Esophagus squamous epithelium (tissue), 4 donors: ENCODE results near the gene DPYSL4.

Experiments used
- CTCF ChIP-seq, 6 experiments: fragments of 450-650 bp in 4 of 6; fragments of 200-600 bp in 2 of 6; sonication (generic) in 2 of 6; IDR thresholded peaks; one replicate each; pipeline ENCODE4 v1.5.1; 2016 to 2019; ENCODE audit warnings: antibody characterized with exemption in 6 of 6, mild to moderate bottlenecking in 4 of 6, moderate library complexity in 4 of 6
- POLR2A ChIP-seq, 4 donors: fragments of 450-650 bp; IDR thresholded peaks; one replicate each; pipeline ENCODE4 v1.6.1; 2017; ENCODE audit warnings: antibody characterized with exemption in 4 of 4, mild to moderate bottlenecking in 4 of 4, moderate library complexity in 3 of 4

- TF ChIP-seq CTCF (IDR thresholded peaks at IDR 0.05) (no peak), POLR2A (IDR thresholded peaks at IDR 0.05) (no peak)
Measured at GRCh38 chr10:132198068-132198370, 11.3 kb downstream of the DPYSL4 start.
